ENCODE data around the gene FBXW5.

Gene FBXW5

DNA sequence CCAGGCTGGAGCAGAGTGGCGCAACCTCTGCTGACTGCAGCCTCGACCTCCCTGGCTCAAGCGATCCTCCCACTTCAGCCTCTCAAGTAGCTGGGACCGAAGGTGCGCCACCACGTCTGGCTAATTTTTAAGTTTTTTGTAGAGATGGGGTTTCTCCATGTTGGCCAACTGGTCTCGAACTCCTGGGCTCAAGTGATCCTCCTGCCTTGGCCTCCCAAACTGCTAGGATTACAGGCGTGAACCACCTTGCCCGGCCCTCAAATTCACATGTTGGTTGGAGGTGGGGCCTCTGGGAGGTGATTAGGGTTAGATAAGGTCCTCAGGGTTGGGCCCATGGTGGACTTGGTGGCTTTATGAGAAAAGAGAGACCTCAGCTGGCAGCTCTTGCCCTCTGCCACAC is 17.6 kb upstream of the FBXW5 start:
- no peak for DNase-seq (ENCODE audit: low read depth in 2 of 2)

GRCh38 chr9:136961279-136962065 is 16.9 kb upstream of the FBXW5 start:
- no peak for DNase-seq (ENCODE audit: low read depth in 2 of 2)

DNA sequence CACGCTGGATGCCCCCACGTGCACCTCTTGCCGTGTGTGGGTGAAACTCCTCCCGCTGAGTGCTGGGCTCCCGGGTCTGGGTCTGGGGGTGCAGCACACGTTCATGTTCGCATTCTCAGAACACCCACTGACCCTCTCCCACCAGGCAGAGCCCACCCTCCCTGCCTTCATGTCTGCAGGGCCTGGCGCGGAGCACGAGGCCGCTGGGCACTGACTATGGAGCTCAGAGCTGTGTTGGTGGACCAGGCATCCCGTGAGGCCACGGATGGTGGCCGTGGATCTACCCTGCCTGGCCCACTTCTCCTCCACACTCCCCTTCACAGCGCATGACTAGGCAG is 16.4 kb upstream of the FBXW5 start:
- DNase-seq (ENCODE audit: low read depth in 2 of 2): no peak

DNA sequence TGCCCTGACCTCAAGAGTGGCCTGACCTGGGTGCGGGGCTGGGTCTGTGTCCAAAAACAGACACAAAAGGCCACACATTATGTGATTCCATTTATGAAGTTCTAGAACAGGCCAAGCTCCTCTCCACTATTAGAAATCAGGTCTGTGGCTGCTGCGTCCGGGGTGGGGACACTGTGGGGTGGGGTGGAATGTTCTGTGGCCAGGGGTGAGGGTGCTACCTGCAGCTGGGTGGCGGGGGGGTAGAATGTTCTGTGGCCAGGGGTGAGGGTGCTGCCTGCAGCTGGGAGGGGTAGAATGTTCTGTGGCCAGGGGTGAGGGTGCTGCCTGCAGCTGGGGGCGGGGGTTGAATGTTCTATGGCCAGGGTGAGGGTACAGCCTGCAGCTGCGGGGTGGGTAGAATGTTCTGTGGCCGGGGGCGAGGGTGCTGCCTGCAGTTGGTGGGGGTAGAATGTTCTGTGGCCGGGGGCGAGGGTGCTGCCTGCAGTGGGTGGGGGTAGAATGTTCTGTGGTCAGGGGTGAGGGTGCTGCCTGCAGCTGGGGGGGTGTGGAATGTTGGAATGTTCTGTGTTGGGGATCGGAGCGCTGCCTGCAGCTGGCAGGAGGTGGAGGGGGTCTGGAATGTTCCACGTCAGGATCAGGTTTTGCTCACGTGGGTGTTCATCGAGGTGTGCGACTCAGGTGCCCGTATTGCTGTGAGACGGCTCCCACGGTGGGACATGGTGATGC is 15.8 kb upstream of the FBXW5 start:
- DNase-seq (ENCODE audit: low read depth in 2 of 2): no peak

DNA sequence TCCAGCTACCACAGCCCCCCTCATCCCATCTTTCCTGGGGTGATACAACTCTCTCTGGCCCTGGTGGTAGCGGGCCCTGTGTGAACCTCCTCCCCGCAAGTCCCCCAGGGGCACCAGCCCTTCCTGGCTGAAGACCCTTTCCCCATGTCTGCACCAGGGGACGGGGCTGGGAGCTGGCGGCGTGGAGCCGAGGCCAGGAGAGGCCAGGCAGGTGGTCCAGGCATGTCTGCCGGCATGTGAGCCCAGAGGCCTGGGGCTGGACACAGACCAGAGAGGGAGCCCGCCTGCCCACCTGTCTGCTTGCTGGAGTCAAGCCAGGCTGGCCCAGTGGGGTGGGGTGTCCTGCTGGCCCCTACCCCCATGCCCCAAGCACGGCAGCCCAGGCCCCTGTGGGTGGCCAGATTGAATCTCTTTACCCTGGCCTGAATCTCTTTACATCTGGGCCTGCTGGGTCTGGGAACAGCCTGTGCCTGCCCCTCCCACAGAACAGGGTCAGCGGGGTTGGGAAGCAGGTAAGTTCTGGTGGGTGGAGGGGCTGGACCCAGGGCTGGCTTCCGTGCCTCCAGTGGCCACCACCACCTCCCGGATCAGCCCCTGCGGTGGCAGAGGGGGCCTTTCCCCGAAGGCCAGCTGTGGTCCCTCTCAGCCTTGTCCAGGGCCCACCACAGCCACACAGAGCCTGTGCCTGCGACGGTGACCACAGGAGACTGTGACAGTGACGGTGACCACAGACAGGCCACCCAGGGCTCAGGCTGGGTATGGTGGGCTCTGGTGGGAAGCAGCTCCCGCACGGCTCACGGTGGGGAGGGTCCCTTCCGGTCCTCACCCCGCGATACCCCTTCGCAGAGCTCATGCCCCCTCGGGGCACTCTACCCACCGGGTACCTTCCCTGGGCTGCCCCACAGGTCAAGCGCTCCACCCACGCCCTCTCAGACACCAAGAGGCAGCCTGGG is 14.6 kb upstream of the FBXW5 start:
- DNase-seq (ENCODE audit: low read depth in 2 of 2): no peak

DNA sequence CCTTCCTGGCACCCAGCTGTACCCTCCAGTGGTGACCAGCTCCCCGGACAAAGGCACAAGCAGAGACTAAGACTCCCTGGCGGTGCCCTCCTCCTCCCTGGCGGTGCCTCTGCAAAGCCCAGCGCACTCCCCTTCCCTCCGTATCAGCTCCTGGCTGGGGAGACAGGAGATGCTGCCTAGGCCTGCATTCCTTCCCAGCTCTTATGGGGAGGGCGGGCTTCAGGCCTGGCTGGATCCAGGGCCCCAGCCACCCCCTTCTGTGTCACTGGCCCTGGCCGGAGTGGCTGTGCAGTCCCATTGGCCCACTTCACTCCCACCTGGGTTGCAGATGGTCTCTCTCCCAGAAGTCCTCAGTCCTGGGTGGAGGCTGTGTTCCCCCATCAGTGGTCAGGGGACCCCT is 13.9 kb upstream of the FBXW5 start:
- DNase-seq (ENCODE audit: low read depth in 2 of 2): no peak

- no peak for DNase-seq (ENCODE audit: low read depth in 2 of 2)
Observed at GRCh38 chr9:136957901-136958300, 13.4 kb upstream of the FBXW5 start.

- DNase-seq (ENCODE audit: low read depth in 2 of 2): no peak
Observed at GRCh38 chr9:136957461-136957860, 12.9 kb upstream of the FBXW5 start.

GRCh38 chr9:136956604-136957003 is 12.1 kb upstream of the FBXW5 start:
- DNase-seq (ENCODE audit: low read depth in 2 of 2): no peak

GRCh38 chr9:136955943-136956335 is 11.4 kb upstream of the FBXW5 start:
- DNase-seq (ENCODE audit: low read depth in 2 of 2): no peak

DNA sequence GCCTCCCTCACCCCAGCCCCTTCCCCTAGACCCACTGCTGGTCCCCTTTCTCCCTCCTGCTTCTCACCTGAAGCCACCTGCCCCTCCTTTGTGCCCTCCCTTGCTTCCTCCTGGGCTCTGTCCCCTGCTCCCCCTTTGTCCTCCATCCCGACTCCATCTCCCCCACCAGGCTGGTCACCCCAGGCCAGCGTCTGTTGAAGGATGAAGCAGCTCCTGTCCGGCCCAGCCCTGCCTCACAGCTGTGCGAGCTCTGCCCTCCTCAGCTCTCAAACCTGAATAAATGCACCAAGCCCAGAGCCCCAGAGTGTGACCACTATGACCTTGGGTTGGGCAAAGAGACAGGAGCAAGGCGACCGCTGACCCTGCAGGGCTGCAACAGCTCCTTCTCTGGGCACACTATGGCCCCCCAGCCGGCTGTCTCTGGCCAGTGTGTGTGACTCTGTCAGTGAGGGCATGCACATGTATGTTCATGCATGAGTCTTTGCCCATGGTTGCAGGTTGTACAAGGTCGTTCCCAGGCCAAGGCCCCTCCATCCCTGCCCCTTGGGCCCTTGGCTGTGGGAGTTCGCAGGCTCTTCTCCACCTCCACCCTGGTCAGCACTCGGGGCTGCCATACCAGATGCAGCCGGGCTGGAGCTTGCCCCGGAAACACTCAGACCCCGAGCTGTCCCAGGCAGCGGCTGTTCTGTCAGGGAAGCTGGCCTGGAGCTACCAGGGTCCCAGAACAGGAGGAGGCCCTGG is 10.8 kb upstream of the FBXW5 start:
- DNase-seq (ENCODE audit: low read depth in 2 of 2): no peak

GRCh38 chr9:136954270-136955083 is 9.9 kb upstream of the FBXW5 start:
- no peak for DNase-seq (ENCODE audit: low read depth in 2 of 2)

- no peak for DNase-seq (ENCODE audit: low read depth in 2 of 2)
Observed at GRCh38 chr9:136953771-136954269, 9.3 kb upstream of the FBXW5 start.

DNA sequence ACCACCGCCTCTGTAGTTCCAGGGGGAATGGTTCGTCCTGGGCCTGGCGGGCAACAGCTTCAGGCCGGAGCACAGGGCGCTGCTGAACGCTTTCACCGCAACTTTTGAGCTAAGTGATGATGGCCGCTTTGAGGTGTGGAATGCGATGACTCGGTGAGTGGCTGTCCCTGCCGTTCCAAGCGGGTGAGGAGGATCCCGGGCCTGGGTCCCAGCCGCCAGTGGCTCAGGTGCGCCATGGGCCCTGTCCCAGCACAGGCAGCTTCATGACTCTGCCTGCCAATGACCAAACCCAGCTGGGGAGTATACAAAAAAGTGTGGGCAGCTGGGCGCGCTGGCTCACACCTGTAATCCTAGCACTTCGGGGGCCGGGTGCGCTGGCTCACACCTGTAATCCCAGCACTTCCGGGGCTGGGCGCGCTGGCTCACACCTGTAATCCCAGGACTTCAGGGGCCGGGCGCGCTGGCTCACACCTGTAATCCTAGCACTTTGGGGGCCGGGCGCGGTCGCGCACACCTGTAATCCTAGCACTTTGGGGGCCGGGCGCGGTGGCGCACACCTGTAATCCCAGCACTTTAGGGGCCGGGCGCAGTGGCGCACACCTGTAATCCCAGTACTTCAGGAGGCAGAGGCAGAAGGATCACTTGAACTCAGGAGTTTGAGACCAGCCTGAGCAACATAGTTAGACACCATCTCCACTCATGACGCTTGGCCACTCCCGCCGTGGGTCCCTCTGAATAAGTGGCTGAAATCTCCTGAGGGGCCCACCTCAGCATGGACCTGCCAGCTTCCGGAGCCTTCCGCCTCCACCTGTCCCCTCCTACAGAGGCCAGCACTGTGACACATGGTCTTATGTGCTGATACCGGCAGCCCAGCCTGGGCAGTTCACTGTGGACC is 8.6 kb upstream of the FBXW5 start:
- no peak for DNase-seq (ENCODE audit: low read depth in 2 of 2)

DNA sequence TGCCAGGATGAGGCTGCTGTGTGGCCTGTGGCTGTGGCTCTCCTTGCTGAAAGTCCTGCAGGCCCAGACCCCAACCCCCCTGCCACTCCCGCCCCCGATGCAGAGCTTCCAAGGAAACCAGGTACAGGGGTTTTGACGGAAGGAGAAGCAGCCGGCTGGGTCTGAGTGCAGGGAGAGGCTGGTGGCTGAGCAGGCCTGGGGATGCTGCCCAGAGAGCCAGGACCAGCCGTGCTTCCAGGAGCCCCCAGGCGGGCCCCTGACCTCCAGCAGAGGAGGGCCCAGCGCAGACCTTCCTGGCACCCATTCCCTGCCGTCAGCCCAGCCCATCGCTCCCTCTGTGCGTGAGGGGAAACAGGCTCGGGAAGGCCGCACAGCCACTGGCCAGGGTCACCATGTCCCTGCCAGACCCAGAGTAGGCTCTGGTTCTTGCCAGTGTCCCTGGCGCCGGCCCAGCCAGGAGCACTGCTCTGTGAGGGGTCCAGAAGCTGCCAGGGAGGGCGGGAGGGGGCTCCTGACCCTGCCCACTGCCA is 7.8 kb upstream of the FBXW5 start:
- DNase-seq (ENCODE audit: low read depth in 2 of 2): no peak

DNA sequence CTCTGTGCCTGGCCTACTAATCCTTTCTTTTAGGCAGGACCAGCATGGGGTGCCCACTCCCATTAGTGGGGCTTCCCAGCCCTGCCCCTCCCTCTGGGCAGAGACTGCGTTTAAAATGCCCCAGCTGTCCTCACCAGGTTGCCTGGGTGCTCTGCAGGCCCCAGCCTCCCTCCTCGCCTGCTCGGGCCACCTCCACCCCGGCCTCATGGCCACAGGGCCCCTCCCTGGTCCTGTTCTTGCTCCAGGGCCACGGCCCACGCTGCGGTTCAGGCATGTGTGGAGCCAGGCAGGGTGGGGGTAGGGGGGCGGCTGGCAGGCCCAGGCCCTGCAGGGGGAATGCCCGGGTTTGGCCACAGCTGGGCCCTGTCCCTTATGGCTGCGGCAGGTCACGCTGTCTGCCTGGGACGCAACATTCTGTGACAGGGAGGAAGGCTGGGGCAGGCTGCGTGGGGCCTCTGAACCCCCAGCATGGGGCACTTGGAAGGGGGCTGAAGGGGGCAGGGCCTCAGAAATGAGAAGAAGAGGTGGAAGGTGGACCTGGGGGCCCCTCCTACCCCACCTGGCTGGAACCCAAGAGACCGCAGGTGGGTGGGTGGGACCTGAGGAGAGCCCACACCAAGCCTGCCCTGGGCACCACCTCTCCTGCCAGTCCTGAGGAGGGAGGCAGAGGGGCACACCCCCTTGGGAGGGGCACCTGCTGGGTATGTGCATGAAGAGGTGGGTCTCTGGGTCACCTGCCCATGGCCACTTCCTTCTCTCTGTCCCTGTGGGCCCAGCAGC is 7.2 kb upstream of the FBXW5 start, which contains the start of gene LCN12:
Gene LCN12, plus strand, starts transcription at position 733 of the 780 bp plus-strand sequence. CDS start 55 bp downstream, outside the sequence.
- no peak for DNase-seq (ENCODE audit: low read depth in 2 of 2)

- no peak for DNase-seq (ENCODE audit: low read depth in 2 of 2)
Observed at GRCh38 chr9:136950656-136951276, 6.2 kb upstream of the FBXW5 start.
